Retinal pigment epithelial cell (primary cell): Measurements from ENCODE around the gene BANF1.

Experiments used
- DNase-seq: peaks from one replicate; pipeline ENCODE4 v3.0.0-alpha.2; 2010; ENCODE audit warnings: low read depth
- H3K4me3 ChIP-seq: 2 replicates; pipeline ENCODE4 v1.5.1; 2011; ENCODE audit warnings: mild to moderate bottlenecking, low read length, control low read depth, moderate library complexity
- TF ChIP-seq, protein P1 (sequence below): conservative IDR thresholded peaks from 2 replicates; pipeline ENCODE4 v1.5.1; 2011; ENCODE audit warnings: low read depth, low read length, control low read depth, inconsistent platforms

The BANF1 gene

DNA sequence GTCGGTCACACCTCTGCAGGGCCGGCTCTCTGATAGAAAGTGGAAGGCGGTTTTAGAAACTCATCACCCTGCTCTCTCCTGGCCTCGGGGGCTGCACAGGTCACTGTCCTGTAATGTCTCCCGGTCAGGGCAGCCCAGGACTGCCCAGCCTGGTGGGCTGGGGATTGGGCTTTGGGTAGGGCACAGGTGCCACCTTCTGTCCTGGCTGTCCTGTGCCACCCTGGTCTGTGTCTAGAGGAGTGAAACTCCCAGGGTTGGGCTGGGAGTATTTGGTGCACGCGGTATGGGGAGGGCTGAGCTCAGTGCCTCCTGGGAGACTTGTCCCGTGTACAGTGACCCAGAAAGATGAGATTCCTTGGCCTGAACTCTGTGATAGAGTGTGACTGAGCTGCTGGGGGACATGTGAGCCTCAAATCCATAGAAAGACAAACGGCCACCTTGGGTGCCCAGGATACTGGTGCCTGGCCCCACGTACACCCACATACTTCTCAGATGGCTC is 23.0 kb upstream of the BANF1 start:
- TF ChIP-seq, protein P1, sequence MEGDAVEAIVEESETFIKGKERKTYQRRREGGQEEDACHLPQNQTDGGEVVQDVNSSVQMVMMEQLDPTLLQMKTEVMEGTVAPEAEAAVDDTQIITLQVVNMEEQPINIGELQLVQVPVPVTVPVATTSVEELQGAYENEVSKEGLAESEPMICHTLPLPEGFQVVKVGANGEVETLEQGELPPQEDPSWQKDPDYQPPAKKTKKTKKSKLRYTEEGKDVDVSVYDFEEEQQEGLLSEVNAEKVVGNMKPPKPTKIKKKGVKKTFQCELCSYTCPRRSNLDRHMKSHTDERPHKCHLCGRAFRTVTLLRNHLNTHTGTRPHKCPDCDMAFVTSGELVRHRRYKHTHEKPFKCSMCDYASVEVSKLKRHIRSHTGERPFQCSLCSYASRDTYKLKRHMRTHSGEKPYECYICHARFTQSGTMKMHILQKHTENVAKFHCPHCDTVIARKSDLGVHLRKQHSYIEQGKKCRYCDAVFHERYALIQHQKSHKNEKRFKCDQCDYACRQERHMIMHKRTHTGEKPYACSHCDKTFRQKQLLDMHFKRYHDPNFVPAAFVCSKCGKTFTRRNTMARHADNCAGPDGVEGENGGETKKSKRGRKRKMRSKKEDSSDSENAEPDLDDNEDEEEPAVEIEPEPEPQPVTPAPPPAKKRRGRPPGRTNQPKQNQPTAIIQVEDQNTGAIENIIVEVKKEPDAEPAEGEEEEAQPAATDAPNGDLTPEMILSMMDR, result no peak
- no peak for DNase-seq
- no peak overlapping the region for H3K4me3 ChIP-seq

DNA sequence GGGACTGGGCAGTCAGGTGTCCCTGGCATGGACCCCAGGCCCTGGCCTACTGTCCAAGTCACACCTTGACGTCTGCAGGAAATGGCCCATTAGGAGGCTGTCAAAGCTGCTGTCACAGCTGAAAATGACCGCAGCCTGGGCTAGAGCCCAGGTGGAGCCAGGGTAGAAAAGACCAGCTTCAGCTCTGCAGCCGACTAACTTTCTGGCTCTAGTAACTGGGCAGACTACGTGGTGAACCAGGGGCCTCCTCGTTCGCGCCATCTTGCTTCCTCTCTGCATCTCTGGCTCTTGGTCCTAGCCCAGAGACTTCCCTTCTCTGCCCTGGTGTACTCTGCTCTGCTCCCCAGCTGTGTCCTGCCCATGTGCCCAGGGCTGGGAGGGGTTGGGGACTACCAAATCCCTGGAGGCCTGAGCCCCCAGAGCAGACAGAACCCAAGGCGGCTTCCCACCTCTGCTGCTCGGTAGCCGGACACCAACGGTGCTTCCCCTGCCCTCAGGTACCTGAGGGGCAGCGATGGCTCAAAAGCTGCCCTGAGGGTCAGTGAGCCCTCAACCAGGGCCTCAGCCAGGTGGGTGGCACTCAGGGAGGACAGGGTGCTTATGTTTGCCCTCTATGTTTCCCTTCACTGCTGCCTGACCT is 21.1 kb upstream of the BANF1 start:
- TF ChIP-seq, protein P1, result no peak
- no peak for DNase-seq
- no peak overlapping the region for H3K4me3 ChIP-seq

DNA sequence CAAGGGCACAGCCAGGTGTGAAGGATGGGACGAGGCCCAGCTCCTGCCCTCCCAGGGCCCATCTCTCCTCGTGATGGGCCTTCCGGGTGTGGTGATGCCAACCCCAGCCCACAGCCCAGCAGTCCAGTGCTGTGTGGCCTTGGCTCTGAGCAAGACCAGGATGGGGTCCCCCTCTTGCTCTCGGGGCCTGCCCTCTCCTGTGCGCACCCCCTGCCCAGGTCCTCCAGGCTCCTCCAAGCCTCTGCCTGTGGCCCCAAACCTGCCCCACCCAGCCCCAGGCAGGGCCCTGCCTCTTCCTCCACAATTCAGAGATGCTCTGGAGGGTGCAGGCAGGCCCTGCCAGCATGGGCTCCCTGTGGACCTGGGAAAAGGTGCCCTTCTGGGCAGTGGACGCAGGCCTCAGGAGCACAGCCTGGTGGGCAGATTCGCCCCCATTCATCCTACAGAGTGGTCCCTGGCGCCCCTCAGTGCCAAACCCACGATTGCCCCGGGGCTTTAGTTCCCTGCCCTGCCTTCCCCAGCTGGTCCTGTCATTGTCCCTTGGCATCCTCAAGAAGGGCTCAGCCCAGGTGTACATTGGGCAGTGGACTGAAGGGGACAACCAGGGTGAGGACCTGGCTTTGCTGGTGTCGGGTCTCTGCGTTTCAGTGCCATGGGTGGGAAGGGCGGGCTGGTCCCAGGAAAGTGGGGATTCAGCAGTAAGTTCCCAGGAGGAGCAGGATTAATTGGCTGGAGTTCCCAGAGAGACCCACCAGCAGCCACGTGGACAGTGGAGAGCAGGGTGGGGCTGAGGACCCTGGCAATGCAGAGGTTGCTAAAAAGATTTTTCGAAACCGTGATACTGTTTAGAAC is 20.1 kb upstream of the BANF1 start:
- DNase-seq, result no peak
- H3K4me3 ChIP-seq, result no peak overlapping the region
- TF ChIP-seq, protein P1, result no peak

DNA sequence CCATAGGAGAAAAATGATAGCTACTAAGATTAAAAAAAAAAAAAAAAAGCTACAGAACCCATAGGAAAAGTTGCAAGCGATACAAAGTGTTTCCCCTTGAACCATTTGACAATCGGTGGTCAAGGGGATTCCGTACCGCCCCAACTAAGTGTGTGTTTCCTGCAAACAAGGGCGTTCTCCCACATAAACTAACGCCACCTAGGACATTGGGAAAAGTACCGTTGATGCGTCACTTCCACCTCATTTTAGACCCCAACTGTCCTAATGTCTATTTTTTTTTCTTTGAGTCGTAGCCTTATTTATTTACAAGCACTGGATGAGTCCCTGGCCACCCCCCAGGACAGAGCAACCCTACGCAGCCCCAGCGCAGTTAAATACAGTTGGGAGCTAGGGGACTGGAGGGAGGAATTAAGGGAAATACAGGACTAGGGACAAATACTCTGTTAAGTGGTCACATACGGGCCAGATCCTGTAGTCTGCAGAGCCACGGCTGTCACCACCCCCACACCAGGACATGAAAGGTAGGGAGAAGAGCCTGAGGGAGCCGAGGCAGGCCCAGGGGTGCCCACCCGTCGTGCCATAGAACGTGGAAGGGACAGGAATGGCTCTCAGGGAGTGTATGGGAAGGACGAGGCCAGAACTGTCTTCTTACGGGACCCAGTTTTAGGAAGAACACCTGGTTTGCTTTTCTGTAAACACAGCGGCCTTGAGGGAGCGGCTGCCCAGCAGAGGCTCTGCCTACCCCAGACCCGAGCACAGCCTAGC is 19.3 kb upstream of the BANF1 start:
- no peak overlapping the region for H3K4me3 ChIP-seq
- no peak for DNase-seq
- TF ChIP-seq, protein P1, result no peak

DNA sequence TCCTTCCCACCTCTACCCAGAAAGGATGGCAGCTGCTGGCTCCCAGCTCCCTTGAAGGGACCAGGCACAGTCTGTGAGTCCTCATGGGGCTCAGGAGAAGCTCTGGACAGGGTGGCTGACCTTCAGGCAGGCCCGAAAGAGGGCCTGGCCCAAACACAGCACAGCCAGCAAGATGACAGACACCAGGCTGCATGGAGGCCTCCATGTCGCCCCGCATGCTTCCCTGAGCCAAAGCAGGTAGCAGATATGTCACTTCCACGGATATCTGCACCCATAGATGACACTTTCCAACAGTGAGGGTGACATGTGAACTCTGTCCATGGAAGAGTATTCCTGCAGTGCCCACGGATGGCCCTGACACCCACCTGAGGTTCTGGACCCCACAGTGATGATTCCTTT is 18.7 kb upstream of the BANF1 start:
- H3K4me3 ChIP-seq, result no peak overlapping the region
- DNase-seq, result no peak
- TF ChIP-seq, protein P1, result no peak

DNA sequence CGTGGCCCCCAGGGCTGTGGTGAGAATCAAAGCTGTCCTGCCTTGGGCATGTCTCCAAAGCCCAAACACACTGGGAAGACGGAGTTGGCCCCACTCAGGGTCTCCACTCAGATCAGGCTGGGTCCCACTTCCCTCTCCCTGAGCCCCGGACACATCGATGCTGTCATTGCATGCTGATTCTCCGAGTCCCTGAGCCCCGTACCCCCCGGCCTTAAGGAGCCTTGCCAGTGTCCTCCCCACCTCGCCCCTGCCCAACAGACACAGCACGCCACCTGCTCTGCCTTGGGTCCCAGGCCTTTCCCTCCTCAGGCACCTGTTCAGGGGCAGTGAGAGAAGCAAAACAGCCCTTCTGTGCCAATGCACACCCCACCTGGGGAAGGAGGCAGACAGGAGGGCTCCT is 15.0 kb upstream of the BANF1 start:
- TF ChIP-seq, protein P1, result no peak
- DNase-seq, result no peak
- H3K4me3 ChIP-seq, result no peak overlapping the region
